Activated B cell treated with CpG ODN at 0.5 μM for 24 hours (primary cell): Measurements from ENCODE around the gene RHOF. TPM values are rescaled to one million over a fixed set of nuclear protein-coding genes. Genes with fewer than 3 reads are reported as not detected.

Source experiments
- ATAC-seq: fragments of 200-7000 bp; cut with Tn5 transposase; one replicate; pipeline ENCODE4 v1.10.0; 2021; ENCODE audit warnings: low read depth, mild to moderate bottlenecking, moderate library complexity
- CTCF ChIA-PET: fragments of 350-600 bp; sonication (Branson Sonifier 250); formaldehyde crosslinking; loops from one replicate; lab custom pipeline; 2021; ENCODE audit warnings: antibody characterized with exemption; lab: Charles Lee
- POLR2A ChIA-PET: fragments of 350-600 bp; sonication (Branson Sonifier 250); formaldehyde crosslinking; loops from one replicate; lab custom pipeline; 2021; ENCODE audit warnings: antibody characterized with exemption; lab: Charles Lee
- DNase-seq: peaks from one replicate; pipeline ENCODE4 v3.0.0; 2022
- H3K27ac Mint-ChIP-seq: one replicate; pipeline ENCODE4 v1.8.0; 2020; ENCODE audit warnings: mixed read lengths
- H3K27me3 Mint-ChIP-seq: one replicate; pipeline ENCODE4 v1.8.0; 2021; ENCODE audit warnings: mixed read lengths
- H3K36me3 Mint-ChIP-seq: one replicate; pipeline ENCODE4 v1.8.0; 2021; ENCODE audit warnings: low read depth, mixed read lengths
- H3K4me1 Mint-ChIP-seq: one replicate; pipeline ENCODE4 v1.8.0; 2021; ENCODE audit warnings: mixed read lengths
- H3K4me3 Mint-ChIP-seq: one replicate; pipeline ENCODE4 v1.8.0; 2020; ENCODE audit warnings: mild to moderate bottlenecking, mixed read lengths
- H3K9me3 Mint-ChIP-seq: one replicate; pipeline ENCODE4 v1.8.0; 2020; ENCODE audit warnings: mixed read lengths
- intact Hi-C: fragments of 100-400 bp; cut with micrococcal nuclease; formaldehyde crosslinking; loops from one replicate; pipeline ENCODE4 v1.15.1; 2024
- total RNA-seq: library from RNA; stranded (reverse); gene quantifications from 2 replicates; pipeline ENCODE4 v1.2.3, GENCODE V29; 2022
- TF ChIP-seq, protein P1 (sequence below): fragments of 200-600 bp; IDR thresholded peaks from one replicate; pipeline ENCODE4 v1.8.0; 2022; ENCODE audit warnings: antibody characterized with exemption, mild to moderate bottlenecking

The RHOF gene
- total RNA-seq, 1 donor from 2014 or later: 142 TPM

GRCh38 chr12:121837680-121838079, 44.2 kb upstream of the RHOF start:
- intact Hi-C loops: loop anchor here (10.0 kb wide), 1 partner anchor 387 kb away; the partner anchor contains the start of gene DIABLO

DNA sequence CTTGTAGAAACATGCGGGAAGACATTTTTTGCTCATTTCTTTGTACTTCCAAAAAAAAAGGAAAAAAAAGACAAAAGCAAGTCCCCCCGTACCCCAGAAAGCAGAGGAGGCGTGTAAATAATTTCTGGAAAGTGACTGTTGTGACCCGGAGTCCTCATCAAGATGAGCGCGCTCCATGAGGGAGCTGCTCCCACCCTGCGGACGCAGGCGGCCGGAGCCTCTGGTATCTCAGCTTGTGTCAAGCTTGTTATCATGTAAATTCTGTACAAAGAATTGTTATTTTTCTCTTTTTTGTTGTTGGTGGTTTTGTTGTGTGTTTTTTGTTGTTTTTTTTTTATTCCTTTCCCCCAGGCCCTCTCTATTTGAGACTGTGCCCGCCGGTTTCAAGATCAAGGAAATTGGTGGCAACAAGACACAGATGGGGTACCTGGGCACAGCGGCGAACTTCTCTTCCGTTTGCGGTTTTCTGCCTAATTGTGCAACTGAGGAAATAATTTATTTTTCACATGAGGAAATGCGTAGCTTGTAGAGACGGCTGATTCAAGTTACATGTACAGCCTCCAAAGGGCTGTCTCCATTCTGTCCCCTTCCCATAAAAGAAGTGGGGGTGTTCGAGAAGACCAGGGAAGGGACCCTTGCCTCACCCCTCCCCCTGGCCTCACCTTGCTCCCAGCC, 38.2 kb upstream of the RHOF start:
- H3K4me1 Mint-ChIP-seq: no peaks in the 10 kb centered on the region
- intact Hi-C loops: loop anchor here (10.0 kb wide), 1 partner anchor 393 kb away; the partner anchor contains the start of gene DIABLO
- ChIA-PET POLR2A (no interaction called here), CTCF (no interaction called here)
- H3K27me3 Mint-ChIP-seq: no peaks in the 10 kb centered on the region
- H3K9me3 Mint-ChIP-seq: no peaks in the 10 kb centered on the region
- TF ChIP-seq, protein P1, sequence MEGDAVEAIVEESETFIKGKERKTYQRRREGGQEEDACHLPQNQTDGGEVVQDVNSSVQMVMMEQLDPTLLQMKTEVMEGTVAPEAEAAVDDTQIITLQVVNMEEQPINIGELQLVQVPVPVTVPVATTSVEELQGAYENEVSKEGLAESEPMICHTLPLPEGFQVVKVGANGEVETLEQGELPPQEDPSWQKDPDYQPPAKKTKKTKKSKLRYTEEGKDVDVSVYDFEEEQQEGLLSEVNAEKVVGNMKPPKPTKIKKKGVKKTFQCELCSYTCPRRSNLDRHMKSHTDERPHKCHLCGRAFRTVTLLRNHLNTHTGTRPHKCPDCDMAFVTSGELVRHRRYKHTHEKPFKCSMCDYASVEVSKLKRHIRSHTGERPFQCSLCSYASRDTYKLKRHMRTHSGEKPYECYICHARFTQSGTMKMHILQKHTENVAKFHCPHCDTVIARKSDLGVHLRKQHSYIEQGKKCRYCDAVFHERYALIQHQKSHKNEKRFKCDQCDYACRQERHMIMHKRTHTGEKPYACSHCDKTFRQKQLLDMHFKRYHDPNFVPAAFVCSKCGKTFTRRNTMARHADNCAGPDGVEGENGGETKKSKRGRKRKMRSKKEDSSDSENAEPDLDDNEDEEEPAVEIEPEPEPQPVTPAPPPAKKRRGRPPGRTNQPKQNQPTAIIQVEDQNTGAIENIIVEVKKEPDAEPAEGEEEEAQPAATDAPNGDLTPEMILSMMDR: no peak
- no peak overlapping the region for H3K4me3 Mint-ChIP-seq
- H3K36me3 Mint-ChIP-seq: peaks cover 59% of the 10 kb centered on the region
- ATAC-seq: no peak
- DNase-seq: no peak
- no peak overlapping the region for H3K27ac Mint-ChIP-seq

More at GRCh38 chr12:121837680-121838079, 44.2 kb upstream of the RHOF start:
- peaks cover 8% of the 10 kb centered on the region for H3K36me3 Mint-ChIP-seq
- TF ChIP-seq, protein P1: no peak
- H3K4me3 Mint-ChIP-seq: no peak overlapping the region
- peaks cover 15% of the 10 kb centered on the region for H3K4me1 Mint-ChIP-seq
- ATAC-seq: no peak
- DNase-seq: no peak
- ChIA-PET POLR2A (interaction anchor here (0.6 to 2.8 kb wide), 8 partner anchors 11 to 709 kb away, joined by 3 to 9 read pairs (median 4); partner anchors contain the start of gene PSMD9), CTCF (interaction anchor here (1.2 to 3.9 kb wide), 3 partner anchors 11 to 43 kb away, joined by 3 to 14 read pairs (median 8); partner anchors contain the start of gene RHOF)
- no peaks in the 10 kb centered on the region for H3K9me3 Mint-ChIP-seq
- H3K27ac Mint-ChIP-seq: no peak overlapping the region
- H3K27me3 Mint-ChIP-seq: no peaks in the 10 kb centered on the region

GRCh38 chr12:121830588-121831265, 37.2 kb upstream of the RHOF start:
- DNase-seq (no peak), ATAC-seq (no peak)
- POLR2A ChIA-PET: no interaction called here
- no peaks in the 10 kb centered on the region for H3K4me1 Mint-ChIP-seq
- TF ChIP-seq, protein P1: no peak
- intact Hi-C loops: loop anchor here (10.0 kb wide), 1 partner anchor 394 kb away; the partner anchor contains the start of gene DIABLO
- no peaks in the 10 kb centered on the region for H3K9me3 Mint-ChIP-seq
- no peak overlapping the region for H3K4me3 Mint-ChIP-seq
- no peak overlapping the region for H3K27ac Mint-ChIP-seq
- H3K36me3 Mint-ChIP-seq: peaks cover 66% of the 10 kb centered on the region
- CTCF ChIA-PET: no interaction called here
- H3K27me3 Mint-ChIP-seq: no peaks in the 10 kb centered on the region

GRCh38 chr12:121830134-121830533, 36.6 kb upstream of the RHOF start:
- CTCF ChIA-PET: no interaction called here

More at GRCh38 chr12:121830134-121830533, 36.6 kb upstream of the RHOF start:
- ATAC-seq: no peak
- H3K36me3 Mint-ChIP-seq: peaks cover 69% of the 10 kb centered on the region
- intact Hi-C loops: loop anchor here (10.0 kb wide), 1 partner anchor 395 kb away; the partner anchor contains the start of gene DIABLO
- H3K9me3 Mint-ChIP-seq: no peaks in the 10 kb centered on the region
- H3K27me3 Mint-ChIP-seq: no peaks in the 10 kb centered on the region
- TF ChIP-seq, protein P1: no peak
- H3K4me3 Mint-ChIP-seq: no peak overlapping the region
- POLR2A ChIA-PET: no interaction called here
- no peak overlapping the region for H3K27ac Mint-ChIP-seq
- no peak for DNase-seq
- no peaks in the 10 kb centered on the region for H3K4me1 Mint-ChIP-seq
